PC-9 (cell line): ENCODE results near the gene BET1.

Source experiments
- EZH2 ChIP-seq: fragments of 200-600 bp; sonication (generic); IDR thresholded peaks from 2 replicates; pipeline ENCODE4 v1.8.0; 2017; ENCODE audit warnings: antibody characterized with exemption, low read depth
- TF ChIP-seq, protein P1 (sequence below): fragments of 200-600 bp; sonication (generic); conservative IDR thresholded peaks from 2 replicates; pipeline ENCODE4 v1.6.1; 2017; ENCODE audit warnings: mixed run types, antibody characterized with exemption, mild to moderate bottlenecking, moderate library complexity

DNA sequence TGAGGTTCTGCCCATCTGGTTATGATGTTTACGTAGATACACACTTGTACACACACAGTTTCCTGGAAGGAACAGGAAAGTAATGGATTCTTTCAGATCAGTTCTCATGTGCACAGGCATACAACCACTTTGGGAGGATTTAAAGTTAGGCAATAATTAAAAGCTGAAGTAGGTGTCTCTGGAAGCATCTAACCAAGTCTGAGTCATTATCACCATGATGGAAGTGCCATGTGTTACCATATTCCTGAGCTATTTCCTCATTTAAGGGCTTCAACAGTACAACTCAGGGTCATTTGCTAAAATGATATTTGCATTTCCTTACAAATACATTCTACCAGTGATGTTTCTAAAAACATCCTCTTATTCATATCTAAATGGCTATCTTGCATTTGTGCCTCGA is 41.4 kb upstream of the BET1 start:
- TF ChIP-seq, protein P1, sequence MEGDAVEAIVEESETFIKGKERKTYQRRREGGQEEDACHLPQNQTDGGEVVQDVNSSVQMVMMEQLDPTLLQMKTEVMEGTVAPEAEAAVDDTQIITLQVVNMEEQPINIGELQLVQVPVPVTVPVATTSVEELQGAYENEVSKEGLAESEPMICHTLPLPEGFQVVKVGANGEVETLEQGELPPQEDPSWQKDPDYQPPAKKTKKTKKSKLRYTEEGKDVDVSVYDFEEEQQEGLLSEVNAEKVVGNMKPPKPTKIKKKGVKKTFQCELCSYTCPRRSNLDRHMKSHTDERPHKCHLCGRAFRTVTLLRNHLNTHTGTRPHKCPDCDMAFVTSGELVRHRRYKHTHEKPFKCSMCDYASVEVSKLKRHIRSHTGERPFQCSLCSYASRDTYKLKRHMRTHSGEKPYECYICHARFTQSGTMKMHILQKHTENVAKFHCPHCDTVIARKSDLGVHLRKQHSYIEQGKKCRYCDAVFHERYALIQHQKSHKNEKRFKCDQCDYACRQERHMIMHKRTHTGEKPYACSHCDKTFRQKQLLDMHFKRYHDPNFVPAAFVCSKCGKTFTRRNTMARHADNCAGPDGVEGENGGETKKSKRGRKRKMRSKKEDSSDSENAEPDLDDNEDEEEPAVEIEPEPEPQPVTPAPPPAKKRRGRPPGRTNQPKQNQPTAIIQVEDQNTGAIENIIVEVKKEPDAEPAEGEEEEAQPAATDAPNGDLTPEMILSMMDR, result no peak
- TF ChIP-seq EZH2, result no peak
